Measurements from ENCODE around the gene NTF4. TPM values are rescaled to one million over a fixed set of nuclear protein-coding genes. Genes with fewer than 3 reads are reported as not detected.

NTF4 gene
- total RNA-seq, 1 donor from 2014 or later: 3.8 TPM

DNA sequence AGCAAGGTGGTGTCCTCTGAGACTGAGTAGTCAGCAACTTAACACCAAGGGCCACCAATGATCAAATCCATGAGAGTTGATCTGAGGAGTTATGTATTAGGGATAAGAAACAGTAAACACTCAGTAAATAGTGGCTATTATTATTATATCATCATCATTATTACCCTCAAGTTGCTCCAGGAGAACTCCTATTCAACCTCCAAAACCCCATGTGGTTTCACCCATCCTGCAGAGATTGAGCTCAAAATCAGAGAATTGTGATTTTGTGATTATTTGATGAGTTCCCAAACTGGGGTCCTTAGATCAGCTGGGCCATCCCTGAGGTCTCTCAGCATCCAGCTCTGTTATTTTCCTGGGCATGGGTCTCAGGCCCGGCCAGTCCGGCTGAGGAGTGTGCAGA is 3.6 kb downstream of the NTF4 start:
- no peak overlapping the region for H3K27ac Mint-ChIP-seq
- peaks cover 84% of the 10 kb centered on the region for H3K27me3 ChIP-seq
- H3K79me2 ChIP-seq (ENCODE audit: low read depth): no peaks in the 10 kb centered on the region
- no peak overlapping the region for H3K4me2 ChIP-seq
- peaks cover 5% of the 10 kb centered on the region for H4K20me1 ChIP-seq (ENCODE audit: low read depth)
- H3K36me3 ChIP-seq: no peaks in the 10 kb centered on the region
- peaks cover 30% of the 10 kb centered on the region for H3K4me1 ChIP-seq
- H3K27me3 Mint-ChIP-seq (ENCODE audit: insufficient read depth, low read depth): peaks cover 35% of the 10 kb centered on the region
- H3K4me3 Mint-ChIP-seq: no peak overlapping the region
- H3K9me3 Mint-ChIP-seq: no peaks in the 10 kb centered on the region
- H3K9ac ChIP-seq: no peak overlapping the region
- no peak for TF ChIP-seq EZH2 (IDR thresholded peaks at IDR 0.05)
- no peak for TF ChIP-seq EZH2phosphoT487 (IDR thresholded peaks at IDR 0.05)
- TF ChIP-seq, protein P1, sequence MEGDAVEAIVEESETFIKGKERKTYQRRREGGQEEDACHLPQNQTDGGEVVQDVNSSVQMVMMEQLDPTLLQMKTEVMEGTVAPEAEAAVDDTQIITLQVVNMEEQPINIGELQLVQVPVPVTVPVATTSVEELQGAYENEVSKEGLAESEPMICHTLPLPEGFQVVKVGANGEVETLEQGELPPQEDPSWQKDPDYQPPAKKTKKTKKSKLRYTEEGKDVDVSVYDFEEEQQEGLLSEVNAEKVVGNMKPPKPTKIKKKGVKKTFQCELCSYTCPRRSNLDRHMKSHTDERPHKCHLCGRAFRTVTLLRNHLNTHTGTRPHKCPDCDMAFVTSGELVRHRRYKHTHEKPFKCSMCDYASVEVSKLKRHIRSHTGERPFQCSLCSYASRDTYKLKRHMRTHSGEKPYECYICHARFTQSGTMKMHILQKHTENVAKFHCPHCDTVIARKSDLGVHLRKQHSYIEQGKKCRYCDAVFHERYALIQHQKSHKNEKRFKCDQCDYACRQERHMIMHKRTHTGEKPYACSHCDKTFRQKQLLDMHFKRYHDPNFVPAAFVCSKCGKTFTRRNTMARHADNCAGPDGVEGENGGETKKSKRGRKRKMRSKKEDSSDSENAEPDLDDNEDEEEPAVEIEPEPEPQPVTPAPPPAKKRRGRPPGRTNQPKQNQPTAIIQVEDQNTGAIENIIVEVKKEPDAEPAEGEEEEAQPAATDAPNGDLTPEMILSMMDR (IDR thresholded peaks at IDR 0.05): no peak
- no peak overlapping the region for H3K4me3 ChIP-seq
- H3K36me3 Mint-ChIP-seq: no peaks in the 10 kb centered on the region
- DNase-seq (ENCODE audit: low spot score): no peak
- peaks cover 32% of the 10 kb centered on the region for H3K4me1 Mint-ChIP-seq
- H2AFZ ChIP-seq (replicated peaks): no peak overlapping the region
- H3K9me3 ChIP-seq (ENCODE audit: low read depth): no peaks in the 10 kb centered on the region
- no peak overlapping the region for H3K27ac ChIP-seq
- peaks cover 18% of the 10 kb centered on the region for H3F3A ChIP-seq (ENCODE audit: low read depth)

DNA sequence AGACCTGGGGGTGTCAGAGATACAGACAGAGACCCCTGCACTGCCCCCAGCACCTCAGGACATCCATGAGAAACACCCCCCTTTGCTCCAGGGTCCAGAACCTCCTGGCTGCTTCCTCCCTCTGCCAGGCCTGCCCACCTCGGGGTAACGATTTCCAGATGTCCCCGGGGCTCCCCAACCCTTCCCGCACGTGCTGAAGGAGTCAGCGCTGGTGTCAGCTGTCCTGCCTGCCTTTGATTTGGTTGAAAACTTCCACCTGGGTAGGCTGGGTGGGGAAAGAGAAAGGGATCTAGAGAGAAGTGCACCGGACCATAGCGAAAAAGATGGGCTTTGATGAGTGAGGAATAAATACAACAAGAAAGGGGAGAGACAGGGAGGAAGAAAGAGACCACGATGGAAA is 5.6 kb downstream of the NTF4 start:
- Mint-ChIP-seq H3K9me3 (no peaks in the 10 kb centered on the region), H3K4me1 (peaks cover 26% of the 10 kb centered on the region), H3K36me3 (no peaks in the 10 kb centered on the region), H3K27me3 (ENCODE audit: insufficient read depth, low read depth) (peaks cover 41% of the 10 kb centered on the region), H3K27ac (no peak overlapping the region), H3K4me3 (peak overlapping the region; percentile 46)
- H3K9ac ChIP-seq: no peak overlapping the region
- peaks cover 5% of the 10 kb centered on the region for H4K20me1 ChIP-seq (ENCODE audit: low read depth)
- H3K4me1 ChIP-seq: peaks cover 14% of the 10 kb centered on the region
- no peak overlapping the region for H3K27ac ChIP-seq
- no peak overlapping the region for H2AFZ ChIP-seq (replicated peaks)
- no peaks in the 10 kb centered on the region for H3K9me3 ChIP-seq (ENCODE audit: low read depth)
- H3K36me3 ChIP-seq: no peaks in the 10 kb centered on the region
- H3F3A ChIP-seq (ENCODE audit: low read depth): peaks cover 9% of the 10 kb centered on the region
- H3K4me3 ChIP-seq: no peak overlapping the region
- no peak overlapping the region for H3K4me2 ChIP-seq
- TF ChIP-seq EZH2 (IDR thresholded peaks at IDR 0.05): no peak
- no peak for TF ChIP-seq EZH2phosphoT487 (IDR thresholded peaks at IDR 0.05)
- TF ChIP-seq, protein P1 (IDR thresholded peaks at IDR 0.05): no peak
- H3K79me2 ChIP-seq (ENCODE audit: low read depth): no peaks in the 10 kb centered on the region
- DNase-seq (ENCODE audit: low spot score): no peak
- H3K27me3 ChIP-seq: peaks cover 77% of the 10 kb centered on the region

DNA sequence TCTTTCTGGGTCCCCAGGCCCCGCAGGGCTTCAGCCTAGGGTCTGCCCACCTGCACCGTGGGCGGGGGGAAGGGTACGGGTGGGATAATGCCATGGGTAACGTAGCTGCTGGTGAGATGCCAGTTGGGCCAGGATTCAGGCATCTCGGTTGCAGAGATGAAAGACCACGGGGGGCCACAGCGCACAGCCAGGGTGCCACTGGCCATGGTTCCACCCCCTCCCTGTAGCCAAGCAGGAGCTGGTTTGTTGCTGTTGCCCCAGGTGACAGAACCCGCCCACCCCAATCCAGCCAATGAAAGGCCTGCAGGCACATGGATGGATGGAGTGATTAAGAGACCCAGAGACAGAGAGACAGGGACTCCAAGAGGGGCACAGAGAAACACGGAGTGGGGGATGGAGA is 6.1 kb downstream of the NTF4 start:
- no peak overlapping the region for H2AFZ ChIP-seq (replicated peaks)
- H3K9ac ChIP-seq: no peak overlapping the region
- no peak for TF ChIP-seq EZH2 (IDR thresholded peaks at IDR 0.05)
- TF ChIP-seq, protein P1 (IDR thresholded peaks at IDR 0.05): no peak
- TF ChIP-seq EZH2phosphoT487 (IDR thresholded peaks at IDR 0.05): no peak
- no peak overlapping the region for H3K27ac ChIP-seq
- peaks cover 13% of the 10 kb centered on the region for H3K4me1 ChIP-seq
- Mint-ChIP-seq H3K4me1 (peaks cover 26% of the 10 kb centered on the region), H3K27ac (no peak overlapping the region), H3K27me3 (ENCODE audit: insufficient read depth, low read depth) (peaks cover 44% of the 10 kb centered on the region), H3K36me3 (no peaks in the 10 kb centered on the region), H3K4me3 (no peak overlapping the region), H3K9me3 (no peaks in the 10 kb centered on the region)
- H3K79me2 ChIP-seq (ENCODE audit: low read depth): no peaks in the 10 kb centered on the region
- no peak overlapping the region for H3K4me2 ChIP-seq
- H3K36me3 ChIP-seq: no peaks in the 10 kb centered on the region
- H3K9me3 ChIP-seq (ENCODE audit: low read depth): no peaks in the 10 kb centered on the region
- H3F3A ChIP-seq (ENCODE audit: low read depth): peaks cover 5% of the 10 kb centered on the region
- no peak overlapping the region for H3K4me3 ChIP-seq
- H4K20me1 ChIP-seq (ENCODE audit: low read depth): peaks cover 5% of the 10 kb centered on the region
- H3K27me3 ChIP-seq: peaks cover 73% of the 10 kb centered on the region
- DNase-seq (ENCODE audit: low spot score): peak; percentile 29

Data from neural progenitor cell (in vitro differentiated cells).